ENCODE measurements around the gene CSDE1. TPM values are rescaled to one million over a fixed set of nuclear protein-coding genes. Genes with fewer than 3 reads are reported as not detected.

Gene CSDE1
- total and polyA plus RNA-seq, 12 donors: 75.6 to 775 (median 422) TPM

- 65 to 70% (median 68%) methylated on average over 4 of the region's 4 CpGs for WGBS, 4 donors
- TF ChIP-seq POLR2A (IDR thresholded peaks at IDR 0.05): no peak
- no peak for TF ChIP-seq CTCF (IDR thresholded peaks at IDR 0.05)
- Histone ChIP-seq H3K27ac (no peak overlapping the region), H3K36me3 (replicated peaks in 1 of 2) (peaks cover 0 to 19% of the 10 kb centered on the region in 2 donors), H3K4me3 (no peak overlapping the region), H3K27me3 (no peaks in the 10 kb centered on the region), H3K4me1 (replicated peaks in 1 of 2) (peaks cover 45 to 78% of the 10 kb centered on the region in 2 donors), H3K9me3 (replicated peaks in 1 of 3) (no peaks in the 10 kb centered on the region)
- intact Hi-C loops (cut with DNase I): no loop called here
- no peak for DNase-seq
These were observed 4.6 kb downstream of the CSDE1 start for GRCh38 chr1:114753143-114753542.

- Histone ChIP-seq H3K27ac (no peak overlapping the region), H3K4me3 (no peak overlapping the region), H3K27me3 (no peaks in the 10 kb centered on the region), H3K36me3 (replicated peaks in 1 of 2) (peaks cover 0 to 19% of the 10 kb centered on the region in 2 donors), H3K9me3 (replicated peaks in 1 of 3) (no peaks in the 10 kb centered on the region), H3K4me1 (replicated peaks in 1 of 2) (peaks cover 49 to 80% of the 10 kb centered on the region in 2 donors)
- no peak for DNase-seq
- WGBS, 4 donors: 65 to 71% (median 68%) methylated on average over 5 of the region's 5 CpGs
- intact Hi-C loops (cut with DNase I): no loop called here
- TF ChIP-seq CTCF (IDR thresholded peaks at IDR 0.05): no peak
These were observed 7.0 kb downstream of the CSDE1 start for GRCh38 chr1:114750780-114751179.

GRCh38 chr1:114749835-114750234, 7.9 kb downstream of the CSDE1 start:
- WGBS, 4 donors: 79 to 83% (median 82%) methylated on average over 5 of the region's 5 CpGs
- no peak for DNase-seq
- intact Hi-C loops (cut with DNase I): no loop called here
- Histone ChIP-seq H3K27me3 (no peaks in the 10 kb centered on the region), H3K9me3 (replicated peaks in 1 of 3) (no peaks in the 10 kb centered on the region), H3K27ac (no peak overlapping the region), H3K4me1 (replicated peaks in 1 of 2) (peaks cover 40 to 71% of the 10 kb centered on the region in 2 donors), H3K36me3 (replicated peaks in 1 of 2) (peaks cover 0 to 19% of the 10 kb centered on the region in 2 donors), H3K4me3 (no peak overlapping the region)
- no peak for TF ChIP-seq POLR2A (IDR thresholded peaks at IDR 0.05)
- TF ChIP-seq CTCF (IDR thresholded peaks at IDR 0.05): no peak

DNA sequence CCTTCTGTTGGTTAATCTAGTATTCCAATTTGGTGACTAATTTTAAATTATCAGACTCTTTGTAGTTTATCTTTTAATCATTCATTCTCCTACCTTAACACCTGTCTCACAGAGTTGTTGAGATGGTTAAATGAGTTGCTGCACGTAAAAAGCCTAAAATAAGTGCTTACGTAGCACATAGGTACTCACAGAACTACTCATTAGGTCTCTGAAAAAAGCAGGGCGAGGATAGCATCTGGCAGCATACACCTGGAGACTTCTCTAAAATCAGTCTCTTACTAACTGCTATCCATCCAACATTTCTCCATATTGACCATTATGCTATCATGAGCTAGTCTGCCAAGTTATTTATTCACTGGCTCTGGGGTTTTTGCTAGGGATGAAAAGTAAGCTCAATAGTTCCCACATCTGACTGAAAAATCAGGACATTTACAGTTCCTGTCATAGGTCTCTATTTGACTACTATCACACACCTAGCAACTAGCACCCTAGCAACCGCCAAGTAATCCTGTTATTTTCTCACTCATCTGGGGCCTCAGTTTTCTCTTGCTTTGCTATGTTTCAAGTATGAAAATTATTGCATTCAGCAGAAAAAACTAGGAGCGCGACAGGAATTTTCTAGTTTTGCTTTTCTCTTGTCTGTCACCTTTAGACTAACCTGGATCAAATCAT, 11.2 kb downstream of the CSDE1 start:
- no peak for TF ChIP-seq CTCF (IDR thresholded peaks at IDR 0.05)
- no peak for TF ChIP-seq POLR2A (IDR thresholded peaks at IDR 0.05)
- H3K36me3 ChIP-seq (replicated peaks in 1 of 2): peaks cover 0 to 19% of the 10 kb centered on the region in 2 donors
- WGBS, 4 donors: 78 to 90% (median 84%) methylated on average over 6 of the region's 6 CpGs

More for the DNA sequence above, 11.2 kb downstream of the CSDE1 start:
- peaks cover 12 to 44% of the 10 kb centered on the region in 2 donors for H3K4me1 ChIP-seq (replicated peaks in 1 of 2)
- DNase-seq: no peak
- no peaks in the 10 kb centered on the region for H3K27me3 ChIP-seq
- intact Hi-C loops (cut with DNase I): no loop called here
- no peaks in the 10 kb centered on the region for H3K9me3 ChIP-seq (replicated peaks in 1 of 3)
- no peak overlapping the region for H3K4me3 ChIP-seq
- H3K27ac ChIP-seq: no peak overlapping the region
